ENCODE results near the gene CCDC158. TPM values are rescaled to one million over a fixed set of nuclear protein-coding genes. Genes with fewer than 3 reads are reported as not detected.

The CCDC158 gene
- total and polyA plus RNA-seq, 2 donors from 2014 or later = 0.24 to 1.0 TPM

DNA sequence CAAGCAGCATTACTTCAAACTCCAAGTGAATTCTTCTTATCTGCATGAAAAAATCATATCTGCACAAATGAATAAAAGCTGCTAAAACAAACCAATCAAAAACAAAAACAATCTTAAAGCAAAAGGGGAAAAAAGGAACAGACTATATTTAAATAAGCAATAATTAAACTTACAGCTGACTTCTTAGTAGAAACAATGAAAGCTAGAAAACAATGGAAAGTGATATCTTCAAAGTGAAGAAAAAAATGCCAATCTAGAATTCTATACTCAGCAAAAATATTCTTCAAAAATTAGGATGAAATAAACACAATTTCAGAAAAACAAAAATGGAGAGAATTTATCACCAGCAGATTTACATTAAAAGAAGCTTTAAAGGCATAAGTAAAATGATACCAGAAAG, 94.4 kb downstream of the CCDC158 start:
- TF ChIP-seq, protein P1, sequence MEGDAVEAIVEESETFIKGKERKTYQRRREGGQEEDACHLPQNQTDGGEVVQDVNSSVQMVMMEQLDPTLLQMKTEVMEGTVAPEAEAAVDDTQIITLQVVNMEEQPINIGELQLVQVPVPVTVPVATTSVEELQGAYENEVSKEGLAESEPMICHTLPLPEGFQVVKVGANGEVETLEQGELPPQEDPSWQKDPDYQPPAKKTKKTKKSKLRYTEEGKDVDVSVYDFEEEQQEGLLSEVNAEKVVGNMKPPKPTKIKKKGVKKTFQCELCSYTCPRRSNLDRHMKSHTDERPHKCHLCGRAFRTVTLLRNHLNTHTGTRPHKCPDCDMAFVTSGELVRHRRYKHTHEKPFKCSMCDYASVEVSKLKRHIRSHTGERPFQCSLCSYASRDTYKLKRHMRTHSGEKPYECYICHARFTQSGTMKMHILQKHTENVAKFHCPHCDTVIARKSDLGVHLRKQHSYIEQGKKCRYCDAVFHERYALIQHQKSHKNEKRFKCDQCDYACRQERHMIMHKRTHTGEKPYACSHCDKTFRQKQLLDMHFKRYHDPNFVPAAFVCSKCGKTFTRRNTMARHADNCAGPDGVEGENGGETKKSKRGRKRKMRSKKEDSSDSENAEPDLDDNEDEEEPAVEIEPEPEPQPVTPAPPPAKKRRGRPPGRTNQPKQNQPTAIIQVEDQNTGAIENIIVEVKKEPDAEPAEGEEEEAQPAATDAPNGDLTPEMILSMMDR (IDR thresholded peaks at IDR 0.05; ENCODE audit: borderline replicate concordance, extremely low read depth, insufficient read depth) = no peak
- FAIRE-seq (peak; percentile 32), DNase-seq (no peak)
- Histone ChIP-seq H3K9ac (ENCODE audit: low read length in 3 of 3) (no peak overlapping the region), H3K27me3 (ENCODE audit: control insufficient read depth, insufficient read depth, low read length) (no peaks in the 10 kb centered on the region), H3K4me1 (ENCODE audit: control insufficient read depth in 2 of 3, insufficient read depth in 2 of 3, low read depth in 1 of 3, low read length in 3 of 3) (no peaks in the 10 kb centered on the region), H3K9me3 (ENCODE audit: control insufficient read depth in 2 of 3, insufficient read depth in 1 of 3, low read length in 3 of 3) (peaks cover 0 to 19% (median 0%) of the 10 kb centered on the region in 3 donors), H3K4me3 (ENCODE audit: low read length in 3 of 3) (no peak overlapping the region), H3K36me3 (ENCODE audit: control insufficient read depth in 2 of 3, insufficient read depth in 3 of 3, low read length in 3 of 3) (no peaks in the 10 kb centered on the region), H3K27ac (ENCODE audit: low read depth in 2 of 2, low read length in 2 of 2) (no peak overlapping the region)
- intact Hi-C loops (cut with DNase I) = no loop called here

DNA sequence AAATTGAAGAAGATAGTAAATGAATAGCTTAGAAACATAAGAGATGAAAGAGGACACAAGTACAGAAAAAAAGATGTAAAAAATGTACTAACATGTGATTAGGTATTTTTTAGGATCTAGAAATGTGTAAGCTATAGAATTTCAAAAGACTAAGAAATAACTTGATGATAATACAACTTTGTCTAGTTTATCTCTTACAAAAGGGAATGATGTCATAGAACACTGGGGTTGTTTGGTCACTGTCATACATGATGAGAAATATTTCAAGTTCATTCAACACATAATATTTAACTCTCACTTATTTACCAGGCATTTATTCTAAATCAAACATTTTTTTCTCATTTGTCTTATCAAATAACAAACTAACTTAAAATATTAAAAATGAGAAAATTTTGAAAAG, 95.9 kb downstream of the CCDC158 start:
- Histone ChIP-seq H3K36me3 (ENCODE audit: control insufficient read depth in 2 of 3, insufficient read depth in 3 of 3, low read length in 3 of 3) (no peaks in the 10 kb centered on the region), H3K27ac (ENCODE audit: low read depth in 2 of 2, low read length in 2 of 2) (no peak overlapping the region), H3K9me3 (ENCODE audit: control insufficient read depth in 2 of 3, insufficient read depth in 1 of 3, low read length in 3 of 3) (peaks cover 0 to 21% (median 0%) of the 10 kb centered on the region in 3 donors), H3K9ac (ENCODE audit: low read length in 3 of 3) (no peak overlapping the region), H3K4me1 (ENCODE audit: control insufficient read depth in 2 of 3, insufficient read depth in 2 of 3, low read depth in 1 of 3, low read length in 3 of 3) (no peaks in the 10 kb centered on the region), H3K4me3 (ENCODE audit: low read length in 3 of 3) (no peak overlapping the region), H3K27me3 (ENCODE audit: control insufficient read depth, insufficient read depth, low read length) (no peaks in the 10 kb centered on the region)
- FAIRE-seq = no peak
- TF ChIP-seq, protein P1 (IDR thresholded peaks at IDR 0.05; ENCODE audit: borderline replicate concordance, extremely low read depth, insufficient read depth) = no peak
- no peak for DNase-seq
- intact Hi-C loops (cut with DNase I) = no loop called here

DNA sequence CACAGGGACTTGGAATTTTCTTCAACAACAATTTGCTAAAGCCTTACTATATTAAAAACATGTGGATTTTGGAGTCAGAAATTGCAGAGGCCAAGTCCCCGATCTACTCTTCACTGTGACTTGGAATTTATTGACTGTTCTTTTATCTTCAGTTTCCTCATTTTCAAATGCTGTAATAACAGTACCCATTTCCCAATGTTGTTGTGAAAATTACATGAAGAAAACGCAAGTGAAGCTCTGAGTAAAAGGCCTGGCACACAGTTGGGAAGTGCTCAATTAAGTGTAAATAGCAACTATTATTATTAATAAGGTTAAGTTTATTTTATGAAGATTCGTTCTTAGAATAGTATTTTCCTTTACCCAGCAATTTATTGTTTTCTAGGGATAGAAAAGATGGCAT, 98.7 kb downstream of the CCDC158 start:
- FAIRE-seq = no peak
- no peak overlapping the region for H3K9ac ChIP-seq (ENCODE audit: low read length in 3 of 3)
- intact Hi-C loops (cut with DNase I) = no loop called here

More for the DNA sequence above, 98.7 kb downstream of the CCDC158 start:
- TF ChIP-seq, protein P1 (IDR thresholded peaks at IDR 0.05; ENCODE audit: borderline replicate concordance, extremely low read depth, insufficient read depth) = no peak
- Histone ChIP-seq H3K4me3 (ENCODE audit: low read length in 3 of 3) (no peak overlapping the region), H3K9me3 (ENCODE audit: control insufficient read depth in 2 of 3, insufficient read depth in 1 of 3, low read length in 3 of 3) (peaks cover 0 to 15% (median 0%) of the 10 kb centered on the region in 3 donors), H3K27ac (ENCODE audit: low read depth in 2 of 2, low read length in 2 of 2) (no peak overlapping the region), H3K36me3 (ENCODE audit: control insufficient read depth in 2 of 3, insufficient read depth in 3 of 3, low read length in 3 of 3) (no peaks in the 10 kb centered on the region), H3K27me3 (ENCODE audit: control insufficient read depth, insufficient read depth, low read length) (no peaks in the 10 kb centered on the region), H3K4me1 (ENCODE audit: control insufficient read depth in 2 of 3, insufficient read depth in 2 of 3, low read depth in 1 of 3, low read length in 3 of 3) (no peaks in the 10 kb centered on the region)
- DNase-seq = no peak

Measured in kidney (tissue), 14 donors.